GM19239 (cell line): ENCODE results near the gene CST8.
"Not testable (repeated sequence)": the region's sequence is repeated elsewhere in the genome, so short reads cannot be mapped to it uniquely, and the experiment has no call there.

Experiments
- DNase-seq: peaks from one replicate; pipeline ENCODE4 v3.0.0; 2011; ENCODE audit warnings: low spot score; ENCODE audit not compliant: insufficient read length
- FAIRE-seq: peaks from 2 replicates; lab custom pipeline; 2011; peaks lifted over from hg19 to GRCh38; lab: Jason Lieb, UNC

CST8 gene

GRCh38 chr20:23490817-23491216, at the start of gene CST8:
Gene CST8 (plus strand): TSS chr20:23491117. CDS start chr20:23491668, 551 bp downstream.
- FAIRE-seq (no peak), DNase-seq (no peak)

DNA sequence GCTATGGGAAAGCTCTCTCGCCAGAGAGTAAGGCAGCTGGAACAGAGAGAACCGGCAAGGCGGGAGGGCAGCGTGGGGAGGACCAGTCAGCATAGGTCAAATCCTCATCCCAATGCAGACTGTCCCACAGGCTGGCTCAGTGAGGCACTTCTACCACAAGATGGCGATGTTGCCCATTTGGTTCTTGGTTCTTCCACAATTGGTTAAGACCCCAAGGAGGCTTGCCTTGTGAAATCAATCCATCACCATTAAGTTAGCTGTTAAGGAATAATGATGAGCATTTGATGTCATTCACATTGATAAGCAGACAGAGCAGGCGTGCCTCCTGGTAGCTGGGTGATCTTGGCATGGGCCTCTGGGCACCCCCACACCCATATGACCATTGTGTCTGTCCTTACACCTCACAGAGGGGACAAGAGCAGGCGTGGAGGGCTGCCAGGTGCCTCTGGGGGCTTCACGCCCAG, 49.0 kb upstream of the CST8 start:
- DNase-seq (peak; percentile 65), FAIRE-seq (peak; percentile 73)

DNA sequence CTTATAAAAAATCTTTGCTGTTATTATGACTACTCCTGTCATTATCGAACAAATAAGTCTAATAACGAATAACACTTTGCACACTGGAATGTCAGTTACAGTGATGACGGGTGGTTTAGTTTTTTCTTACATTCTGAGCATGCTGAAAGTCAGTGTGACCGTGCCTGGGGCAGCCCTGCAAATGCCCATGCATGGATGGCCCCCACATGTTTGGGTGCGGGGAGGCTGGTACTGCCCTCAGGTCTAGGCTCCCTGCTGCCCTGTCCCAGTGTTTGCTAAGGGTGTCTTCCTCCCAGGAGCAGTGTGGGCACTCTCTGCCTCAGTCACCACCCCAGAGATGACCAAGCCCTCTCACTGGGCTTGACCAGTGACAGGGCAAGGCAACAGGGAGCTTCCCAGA, 48.5 kb upstream of the CST8 start:
- no peak for DNase-seq
- no peak for FAIRE-seq

DNA sequence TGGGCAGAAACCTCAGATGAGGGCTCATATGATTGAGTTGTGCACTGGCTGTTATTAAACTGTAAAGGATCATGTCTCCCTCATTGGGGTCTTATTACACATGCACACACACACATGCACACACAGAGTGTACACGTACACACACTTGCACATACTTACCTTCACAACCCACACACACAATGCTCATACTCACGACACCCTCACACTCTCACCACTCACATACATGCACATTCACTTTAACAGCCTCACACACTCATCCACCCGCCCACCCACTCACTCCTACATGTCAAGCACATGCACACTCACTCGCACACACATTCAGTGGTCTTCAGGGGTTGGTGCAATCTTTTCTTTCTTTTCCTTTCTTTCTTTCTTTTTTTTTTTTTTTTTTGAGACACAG, 46.1 kb upstream of the CST8 start:
- DNase-seq (no peak), FAIRE-seq (no peak)

DNA sequence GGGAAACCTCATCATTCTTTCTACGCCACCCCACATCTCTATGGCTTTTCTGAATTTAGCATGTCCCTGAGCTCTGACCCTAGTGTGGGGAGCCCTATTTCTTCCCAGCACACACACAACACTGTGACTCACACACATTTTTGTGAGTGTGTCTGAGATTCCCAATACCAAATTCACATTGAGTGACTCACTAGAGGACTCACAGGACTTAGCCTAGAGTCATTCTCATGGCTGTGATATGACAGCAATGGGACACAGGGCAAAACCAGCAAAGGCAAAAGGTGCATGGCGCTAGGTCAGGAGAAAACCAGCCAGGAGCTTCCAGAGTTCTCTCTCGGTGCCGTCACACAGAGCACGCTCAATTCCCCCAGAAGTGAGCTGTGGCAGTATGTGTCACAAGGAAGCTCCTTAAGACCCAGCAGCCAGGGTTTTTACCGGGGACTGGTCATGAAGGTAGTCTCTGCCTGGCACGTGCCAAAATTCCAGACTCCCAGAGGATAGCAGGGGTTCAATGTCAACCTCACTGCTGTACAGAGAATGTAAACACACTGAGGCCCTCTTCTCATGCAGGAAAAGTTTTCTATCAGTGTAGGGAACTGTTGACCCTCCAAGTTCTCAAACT, 45.2 kb upstream of the CST8 start:
- no peak for DNase-seq
- FAIRE-seq: no peak

GRCh38 chr20:23446505-23446904, 44.4 kb upstream of the CST8 start:
- FAIRE-seq: peak; percentile 31
- peak; percentile 29 for DNase-seq

DNA sequence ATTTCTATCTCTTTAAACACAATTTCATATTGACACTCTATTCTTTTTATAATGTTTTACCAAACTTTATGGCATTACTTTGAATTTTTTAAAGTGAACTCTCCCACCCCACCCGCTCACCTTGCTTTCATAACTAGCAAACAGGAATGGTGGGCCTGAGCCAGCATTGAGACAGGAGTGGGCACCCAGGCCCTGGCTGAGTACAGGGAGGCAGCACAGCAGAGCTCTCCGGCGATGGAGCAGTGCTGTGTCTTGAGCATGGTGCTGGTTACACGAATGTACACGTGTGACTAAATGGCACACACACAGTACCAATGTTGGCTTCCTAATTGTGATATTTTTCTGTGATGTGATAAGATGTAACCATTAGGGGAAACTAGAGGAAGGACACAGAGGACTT, 42.8 kb upstream of the CST8 start:
- DNase-seq (no peak), FAIRE-seq (no peak)

GRCh38 chr20:23449421-23449820, 41.5 kb upstream of the CST8 start:
- no peak for FAIRE-seq
- DNase-seq: no peak

DNA sequence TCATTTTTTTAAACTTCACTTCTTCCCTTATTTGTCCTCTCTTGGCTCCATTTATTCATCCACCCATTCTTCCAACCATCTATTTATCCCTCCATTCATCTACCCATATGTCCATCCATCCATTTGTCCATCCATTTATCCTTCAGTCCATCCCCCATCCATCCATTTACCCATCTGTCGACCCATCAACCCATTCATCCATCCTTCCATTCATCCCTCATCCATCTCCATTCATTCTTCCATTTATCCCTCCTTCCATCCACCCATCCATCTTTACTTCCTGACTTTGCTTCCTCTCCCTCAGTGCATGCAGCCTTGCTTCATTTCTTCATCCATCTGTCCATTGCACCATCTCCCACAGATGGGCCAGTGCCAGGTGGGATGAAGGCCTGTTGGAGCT, 40.0 kb upstream of the CST8 start:
- DNase-seq: no peak
- FAIRE-seq: no peak

- DNase-seq: no peak
- no peak for FAIRE-seq
These were observed 38.9 kb upstream of the CST8 start for GRCh38 chr20:23451956-23452487.

- FAIRE-seq: no peak
- no peak for DNase-seq
These were observed 38.1 kb upstream of the CST8 start, which contains the start of gene CST11 for GRCh38 chr20:23452776-23453175. Gene CST11 (minus strand): TSS chr20:23452876. CDS start chr20:23452811, 65 bp downstream.

DNA sequence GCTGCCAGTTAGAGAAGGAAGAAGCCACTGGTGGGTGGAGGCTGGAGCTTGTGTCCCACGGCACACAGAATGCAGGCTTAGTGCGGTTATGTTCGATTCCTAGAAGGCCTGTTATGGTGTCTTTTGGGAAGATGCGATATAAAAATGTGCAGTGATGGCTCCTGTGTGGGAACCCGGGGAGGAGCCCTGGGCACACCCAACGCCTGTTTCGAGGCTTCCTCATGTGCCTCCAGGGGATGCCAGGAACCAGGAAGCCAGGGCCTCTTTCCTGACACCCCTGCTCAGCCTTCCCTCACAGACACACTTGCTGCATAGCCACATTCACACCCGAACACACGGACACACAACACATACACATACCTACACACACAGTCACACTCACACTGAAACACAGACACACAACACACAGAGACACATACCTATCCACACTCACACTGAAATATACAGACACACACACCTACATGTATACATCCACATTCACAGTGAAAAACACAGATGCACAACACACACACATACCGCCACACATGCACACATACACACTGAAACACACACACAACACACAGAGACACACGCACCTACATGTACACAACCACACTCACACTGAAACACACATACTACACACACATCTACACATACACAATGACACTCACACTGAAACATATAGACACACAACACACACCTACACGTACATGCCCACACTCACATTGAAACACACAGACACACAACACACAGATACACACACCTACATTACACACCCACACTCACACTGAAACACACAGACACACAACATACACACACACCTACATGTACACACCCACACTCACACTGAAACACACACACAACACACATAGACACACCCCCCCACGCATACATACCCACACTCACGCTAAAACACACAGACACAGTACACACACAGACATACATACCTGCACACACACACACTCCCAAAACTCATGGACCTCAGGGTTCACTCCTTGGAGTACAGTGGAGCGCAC, 37.1 kb upstream of the CST8 start:
- FAIRE-seq: no peak

GRCh38 chr20:23454816-23455215, 36.1 kb upstream of the CST8 start:
- FAIRE-seq (no peak), DNase-seq (no peak)

More for the DNA sequence above, 37.1 kb upstream of the CST8 start:
- no peak for DNase-seq

DNA sequence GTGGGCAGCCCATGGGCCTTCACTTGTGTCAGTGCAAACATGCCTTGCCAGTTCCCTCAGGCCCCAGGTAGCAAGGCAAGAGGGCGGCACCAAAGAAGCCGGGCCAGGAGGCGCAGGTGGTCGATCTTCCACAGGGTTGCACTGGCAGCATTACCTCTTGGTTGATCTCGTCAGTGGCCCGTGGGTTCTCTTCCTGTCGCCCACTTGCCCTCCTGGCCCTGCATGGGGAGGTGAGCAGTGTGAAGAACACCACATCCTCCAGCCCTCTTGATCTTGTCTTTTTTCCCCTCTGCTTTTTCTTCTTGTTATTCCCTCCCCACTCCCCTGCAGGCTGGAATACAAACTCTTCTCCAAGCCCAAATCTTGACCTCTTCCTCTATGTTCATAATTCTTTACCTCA, 35.3 kb upstream of the CST8 start:
- no peak for FAIRE-seq
- no peak for DNase-seq

DNA sequence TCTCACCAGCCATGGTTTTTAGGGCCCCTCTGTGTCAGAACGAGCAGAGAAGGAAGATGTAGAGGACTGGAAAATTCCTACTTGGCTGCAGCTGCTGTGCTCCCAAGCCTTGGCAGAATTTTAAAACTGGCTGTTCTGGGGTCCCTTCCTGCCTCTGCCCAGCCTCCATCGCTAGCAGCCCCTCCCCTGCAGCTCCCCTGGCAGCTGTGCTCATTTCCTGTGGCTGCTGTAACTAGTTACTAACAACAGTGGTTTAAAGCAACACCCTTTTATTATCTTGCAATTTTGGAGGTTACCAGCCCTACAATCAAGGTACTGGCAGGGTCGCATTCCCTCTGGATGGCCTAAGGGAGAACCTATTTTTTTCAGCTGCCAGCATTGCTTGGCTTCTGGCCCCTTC, 34.5 kb upstream of the CST8 start:
- DNase-seq: no peak
- FAIRE-seq: no peak

DNA sequence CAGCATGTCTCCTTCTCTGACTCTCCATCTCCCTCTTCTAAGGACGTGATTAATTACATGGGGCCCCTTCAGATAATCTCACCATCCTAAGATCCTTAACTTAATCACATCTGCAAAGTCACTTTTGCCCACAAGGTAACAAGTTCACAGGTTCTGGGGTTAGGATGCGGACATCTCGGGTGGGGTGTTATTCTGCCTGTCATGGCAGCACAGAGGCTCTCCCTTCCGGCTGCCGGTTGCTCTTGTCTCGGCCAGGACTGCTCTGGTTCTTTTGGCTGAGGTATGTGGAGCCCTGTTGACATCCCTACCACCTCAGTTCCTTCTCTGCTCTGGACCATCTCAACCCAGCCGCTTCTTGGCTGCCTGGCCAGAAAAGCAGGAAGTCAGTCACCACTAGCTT, 34.0 kb upstream of the CST8 start:
- FAIRE-seq: no peak
- DNase-seq: no peak

GRCh38 chr20:23459461-23460150, 31.3 kb upstream of the CST8 start:
- DNase-seq (no peak), FAIRE-seq (no peak)

- DNase-seq (no peak), FAIRE-seq (no peak)
These were observed 29.7 kb upstream of the CST8 start for GRCh38 chr20:23461180-23461579.

DNA sequence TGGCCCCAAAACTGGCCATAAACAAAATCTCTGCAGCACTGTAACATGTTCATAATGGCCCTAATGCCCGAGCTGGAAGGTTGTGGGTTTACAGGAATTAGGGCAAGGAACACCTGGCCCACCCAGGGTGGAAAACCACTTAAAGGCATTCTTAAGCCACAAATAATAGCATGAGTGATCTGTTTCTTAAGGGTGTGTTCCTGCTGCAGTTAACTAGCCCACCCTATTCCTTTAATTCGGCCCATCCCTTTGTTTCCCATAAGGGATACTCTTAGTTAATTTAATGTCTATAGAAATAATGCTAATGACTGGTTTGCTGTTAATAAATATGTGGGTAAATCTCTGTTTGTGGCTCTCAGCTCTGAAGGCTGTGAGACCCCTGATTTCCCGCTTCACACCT, 24.0 kb upstream of the CST8 start:
- not testable (repeated sequence) for DNase-seq, FAIRE-seq

DNA sequence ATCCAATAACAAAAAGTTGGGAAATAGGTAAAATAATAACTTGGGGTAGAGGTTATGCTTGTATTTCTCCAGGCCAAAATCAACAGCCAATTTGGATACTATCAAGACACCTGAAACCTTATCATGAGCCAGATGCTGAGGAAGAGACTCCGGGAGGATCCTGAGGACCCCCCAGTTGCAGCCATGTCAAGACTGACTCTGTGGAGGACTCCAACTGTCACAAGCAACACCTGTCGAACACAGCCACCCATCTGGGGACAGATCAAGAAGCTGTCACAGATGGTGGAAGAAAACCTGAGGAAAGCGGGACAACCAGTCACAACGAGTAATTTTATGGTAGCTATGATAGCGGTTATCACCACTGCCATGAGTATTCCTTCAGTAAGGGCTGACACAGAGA, 18.6 kb upstream of the CST8 start:
- not testable (repeated sequence) for DNase-seq, FAIRE-seq
